ENCODE results near the gene PPM1F. TPM values are rescaled to one million over a fixed set of nuclear protein-coding genes. Genes with fewer than 3 reads are reported as not detected.
"Not testable (repeated sequence)": the region's sequence is repeated elsewhere in the genome, so short reads cannot be mapped to it uniquely, and the experiment has no call there.

Gene PPM1F
- polyA plus RNA-seq, 3 donors, result 8.0 to 26.8 (median 23.4) TPM

DNA sequence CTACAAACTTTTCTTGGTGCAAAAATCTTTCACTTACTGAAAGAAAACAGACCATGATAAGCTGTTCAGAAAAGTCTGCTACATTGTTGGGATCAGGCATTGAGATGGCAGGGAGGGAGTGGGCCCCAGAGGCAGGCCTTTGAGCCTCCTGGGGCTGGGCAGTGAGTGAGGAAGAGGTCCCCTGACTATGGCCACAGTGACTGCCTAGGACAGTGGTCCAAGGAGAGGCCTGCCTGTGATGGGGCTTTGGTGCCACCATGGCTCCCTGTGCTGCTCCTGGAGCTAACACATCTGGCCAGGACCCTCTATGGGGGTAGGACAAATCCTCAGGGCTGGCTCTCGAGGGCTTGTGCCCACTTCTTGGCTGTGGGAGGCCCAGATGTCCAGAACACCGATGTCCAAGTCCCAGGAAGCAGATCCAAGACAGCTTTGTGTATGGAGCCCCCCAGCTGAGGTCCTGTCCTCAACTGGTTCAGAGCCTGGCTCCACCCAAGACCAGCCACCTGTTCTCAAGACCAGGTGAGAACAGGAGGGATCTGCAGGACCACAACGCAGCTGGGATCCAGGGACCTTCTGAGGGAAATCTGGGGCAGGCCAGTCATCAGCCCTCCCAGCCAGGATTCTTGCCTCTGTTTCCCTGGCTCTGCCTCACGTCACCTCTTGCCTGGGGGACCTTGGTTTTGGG, 36.9 kb downstream of the PPM1F start:
- 95 to 100% (median 98%) methylated on average over 4 of the region's 4 CpGs for WGBS, 3 donors
- H3K27ac ChIP-seq (ENCODE audit: low read depth, low read length), result no peak overlapping the region

DNA sequence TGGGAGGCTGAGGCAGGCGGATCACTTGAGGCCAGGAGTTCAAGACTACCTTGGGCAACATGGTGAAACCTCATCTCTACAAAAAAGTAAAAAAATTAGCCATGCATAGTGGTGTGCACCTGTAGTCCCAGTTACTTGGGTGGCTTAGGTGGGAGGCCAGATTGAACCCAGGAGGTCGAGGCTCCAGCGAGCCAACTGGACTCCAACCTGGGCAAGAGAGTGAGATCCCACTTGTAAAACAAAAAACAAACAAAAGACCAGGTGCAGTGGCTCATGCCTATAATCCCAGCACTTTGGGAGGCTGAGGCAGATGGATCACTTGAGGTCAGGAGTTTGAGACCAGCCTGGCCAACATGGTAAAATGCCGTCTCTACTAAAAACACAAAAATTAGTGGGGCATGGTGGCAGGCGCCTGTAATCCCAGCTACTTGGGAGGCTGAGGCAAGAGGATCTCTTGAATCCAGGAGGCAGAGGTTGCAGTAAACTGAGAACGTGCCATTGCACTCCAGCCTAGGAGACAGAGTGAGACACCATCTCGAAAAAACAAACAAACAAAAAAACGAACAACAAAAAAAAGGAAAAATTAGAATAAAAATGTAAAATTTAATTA, 38.5 kb downstream of the PPM1F start:
- not testable (repeated sequence) for H3K27ac ChIP-seq (ENCODE audit: low read depth, low read length)
- 92 to 96% (median 93%) methylated on average over 8 of the region's 8 CpGs for WGBS, 3 donors

DNA sequence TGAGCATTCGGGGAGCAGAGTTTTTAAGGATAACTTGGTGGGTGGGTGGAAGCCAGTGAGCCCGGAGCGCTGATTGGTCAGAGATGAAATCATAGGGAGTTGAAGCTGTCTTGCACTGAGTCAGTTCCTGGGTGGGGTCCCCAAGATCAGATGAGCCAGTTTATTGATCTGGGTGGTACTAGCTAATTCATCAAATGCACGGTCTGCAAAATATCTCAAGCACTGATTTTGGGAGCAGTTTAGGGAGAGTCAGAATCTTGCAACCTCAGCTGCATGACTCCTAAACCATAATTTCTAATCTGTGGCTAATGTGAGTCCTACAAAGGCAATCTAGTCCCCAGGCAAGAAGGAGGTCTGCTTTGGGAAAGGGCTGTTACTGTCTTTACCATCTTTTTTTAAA, 42.3 kb downstream of the PPM1F start:
- not testable (repeated sequence) for H3K27ac ChIP-seq (ENCODE audit: low read depth, low read length)
- WGBS, 3 donors, result 87 to 89% (median 88%) methylated on average over 4 of the region's 4 CpGs

DNA sequence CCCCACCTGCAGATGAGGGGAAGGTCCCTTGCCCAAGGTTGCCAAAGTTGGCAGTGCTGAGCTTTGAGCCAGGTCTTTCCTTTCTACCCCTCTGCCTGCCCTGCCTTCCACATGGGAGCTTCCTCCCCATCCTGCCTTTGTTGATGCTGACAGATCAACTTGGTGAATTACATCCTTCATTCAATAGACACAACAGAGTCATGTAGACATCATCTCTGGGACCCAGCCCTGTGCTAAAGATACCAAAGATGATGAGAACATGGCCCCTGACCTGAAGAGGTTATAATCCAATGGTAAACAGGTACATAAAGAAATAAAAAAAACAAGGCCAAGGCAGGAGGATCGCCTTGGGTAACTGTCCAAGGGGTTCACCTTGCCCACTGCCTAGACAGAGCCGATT, 42.8 kb downstream of the PPM1F start:
- WGBS, 3 donors, result 93 to 98% (median 98%) methylated on average over 2 of the region's 2 CpGs
- H3K27ac ChIP-seq (ENCODE audit: low read depth, low read length), result no peak overlapping the region

DNA sequence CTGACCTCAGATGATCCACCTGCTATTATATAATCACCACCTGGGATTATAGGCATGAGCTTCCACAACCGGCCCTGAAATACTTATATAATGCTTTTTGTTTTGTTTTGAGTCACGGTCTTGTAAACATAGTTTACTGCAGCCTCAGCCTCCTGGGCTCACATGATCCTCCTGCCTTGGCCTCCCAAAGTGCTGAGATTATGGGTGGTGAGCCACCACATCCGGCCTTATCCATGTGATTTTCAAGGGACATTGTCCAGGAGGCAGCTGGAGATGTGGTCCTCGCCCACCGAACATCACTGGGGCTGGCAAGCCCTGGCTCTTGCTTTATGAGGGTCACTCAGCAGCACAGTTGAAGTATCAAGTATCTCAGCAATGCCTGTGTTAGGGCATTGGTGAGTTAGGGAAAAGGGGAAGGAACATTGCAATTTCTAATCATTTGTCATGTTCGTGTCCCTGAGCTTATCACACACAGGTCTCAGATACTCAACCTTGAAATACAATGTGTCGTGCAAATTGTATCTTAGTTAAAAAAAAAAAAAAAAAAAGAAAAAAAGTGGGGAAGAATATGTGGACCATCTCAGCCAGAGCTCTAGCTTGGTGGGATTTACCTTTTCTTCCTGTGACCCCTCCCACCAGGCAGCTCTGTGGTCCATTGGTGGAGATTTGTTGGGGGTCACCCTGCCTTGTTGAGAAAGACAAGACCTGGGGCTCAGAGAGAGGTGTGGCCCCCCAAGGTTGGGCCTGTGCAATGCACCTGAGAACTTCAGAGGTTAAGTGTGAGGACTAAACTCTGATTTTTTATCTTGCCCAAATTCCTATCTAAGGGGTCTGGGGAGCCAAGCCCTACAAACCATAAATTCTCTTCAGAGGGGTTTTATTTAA, 44.8 kb downstream of the PPM1F start:
- 82 to 91% (median 84%) methylated on average over 7 of the region's 7 CpGs for WGBS, 3 donors
- H3K27ac ChIP-seq (ENCODE audit: low read depth, low read length), result no peak overlapping the region

DNA sequence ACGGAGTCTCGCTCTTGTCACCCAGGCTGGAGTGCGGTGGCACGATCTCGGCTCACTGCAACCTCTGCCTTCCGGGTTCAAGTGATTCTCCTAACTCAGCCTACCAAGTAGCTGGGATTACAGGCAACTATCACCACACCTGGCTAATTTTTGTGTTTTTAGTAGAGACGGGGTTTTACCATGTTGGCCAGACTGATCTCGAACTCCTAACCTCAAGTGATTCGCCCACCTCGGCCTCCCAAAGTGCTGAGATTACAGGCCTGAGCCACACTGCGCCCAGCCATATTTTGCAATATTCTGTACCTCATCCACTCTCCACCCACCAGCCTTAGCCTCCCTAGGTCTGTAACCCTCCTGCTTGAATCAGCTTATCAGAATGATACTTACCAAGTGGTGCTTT, 47.4 kb downstream of the PPM1F start:
- H3K27ac ChIP-seq (ENCODE audit: low read depth, low read length), result not testable (repeated sequence)
- 95 to 98% (median 96%) methylated on average over 11 of the region's 11 CpGs for WGBS, 3 donors

DNA sequence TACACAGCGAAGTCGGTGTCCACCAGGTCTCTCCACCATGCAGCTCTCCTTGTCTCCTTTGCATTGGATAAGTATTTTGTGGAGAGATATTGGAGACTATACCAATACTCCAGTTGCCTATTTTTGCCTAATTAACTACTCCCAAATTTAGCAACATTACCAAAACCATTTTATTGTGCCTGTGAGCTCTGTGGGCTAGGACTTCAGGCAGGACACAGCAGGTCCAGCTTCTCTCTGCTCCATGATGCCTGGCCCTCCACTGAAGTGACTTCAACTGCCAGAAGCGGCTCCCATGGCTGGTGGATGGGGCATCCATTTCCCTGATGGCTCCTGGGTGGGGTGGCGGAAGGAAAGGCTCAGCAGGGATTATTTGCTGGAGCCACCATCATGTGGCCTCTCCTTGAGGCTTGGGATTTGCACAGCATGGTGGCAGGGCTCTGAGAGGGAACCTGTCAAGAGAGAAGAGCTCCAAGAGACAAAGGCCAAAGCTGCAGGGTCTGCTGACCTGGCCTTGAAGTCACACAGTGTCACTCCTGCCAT, 48.3 kb downstream of the PPM1F start:
- 94 to 100% (median 99%) methylated on average over 4 of the region's 4 CpGs for WGBS, 3 donors
- no peak overlapping the region for H3K27ac ChIP-seq (ENCODE audit: low read depth, low read length)

DNA sequence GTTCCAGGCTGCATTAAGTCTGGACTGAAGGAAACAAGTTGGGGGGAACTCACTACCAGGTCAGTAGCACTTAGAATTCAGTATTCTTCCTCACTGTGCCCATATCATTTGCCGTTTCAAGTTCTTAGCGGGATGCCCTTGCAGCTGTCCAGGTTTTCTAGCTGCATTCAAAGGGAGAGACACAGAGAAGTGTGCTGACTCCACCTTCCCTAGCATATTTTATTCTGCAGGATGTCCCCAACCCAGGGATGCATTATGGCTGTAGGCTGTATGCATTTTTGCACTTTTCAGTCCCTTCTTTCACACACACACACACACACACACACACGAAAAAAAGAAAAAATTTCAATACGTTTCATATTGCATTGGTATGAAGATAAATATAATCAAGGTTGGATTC, 49.4 kb downstream of the PPM1F start:
- H3K27ac ChIP-seq (ENCODE audit: low read depth, low read length), result no peak overlapping the region
- 88 to 93% (median 90%) methylated on average over 4 of the region's 4 CpGs for WGBS, 3 donors

DNA sequence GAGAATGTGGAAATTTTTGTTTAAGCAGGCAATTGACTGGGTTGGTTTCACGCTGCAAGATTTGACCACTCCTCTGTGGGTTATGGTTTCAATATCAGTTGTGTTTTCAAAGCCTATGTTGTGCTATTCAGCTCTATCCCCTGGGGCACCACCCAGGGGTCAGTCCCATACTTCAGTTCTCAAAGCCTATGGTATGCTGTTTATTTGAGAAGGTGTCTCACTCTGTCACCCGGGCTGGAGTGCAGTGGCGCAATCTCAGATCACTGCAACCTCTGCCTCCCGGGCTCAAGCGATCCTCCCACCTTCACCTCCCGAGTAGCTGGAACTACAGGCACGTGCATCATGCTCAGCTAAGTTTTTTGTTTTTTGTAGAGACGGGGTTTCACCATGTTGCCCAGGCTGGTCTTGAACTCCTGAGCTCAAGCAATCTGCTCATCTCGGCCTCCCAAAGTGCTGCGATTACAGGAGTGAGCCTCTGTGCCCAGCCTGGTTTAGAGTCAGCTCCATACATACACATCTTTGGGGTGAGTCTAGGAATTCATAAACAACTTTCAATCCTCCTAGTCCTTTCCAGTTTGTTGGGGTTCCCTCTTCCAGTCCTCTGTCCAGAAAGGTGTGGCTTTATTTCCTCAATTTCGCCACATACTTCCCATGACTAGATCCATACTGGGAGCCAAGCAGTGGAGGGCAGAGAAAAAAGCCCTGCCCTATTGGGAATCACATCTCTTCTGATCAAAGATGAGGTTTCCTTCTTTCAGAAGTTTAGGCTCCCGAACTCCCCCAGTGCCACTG, 50.2 kb downstream of the PPM1F start:
- H3K27ac ChIP-seq (ENCODE audit: low read depth, low read length), result no peak overlapping the region
- WGBS, 3 donors, result 83 to 89% (median 85%) methylated on average over 12 of the region's 12 CpGs

DNA sequence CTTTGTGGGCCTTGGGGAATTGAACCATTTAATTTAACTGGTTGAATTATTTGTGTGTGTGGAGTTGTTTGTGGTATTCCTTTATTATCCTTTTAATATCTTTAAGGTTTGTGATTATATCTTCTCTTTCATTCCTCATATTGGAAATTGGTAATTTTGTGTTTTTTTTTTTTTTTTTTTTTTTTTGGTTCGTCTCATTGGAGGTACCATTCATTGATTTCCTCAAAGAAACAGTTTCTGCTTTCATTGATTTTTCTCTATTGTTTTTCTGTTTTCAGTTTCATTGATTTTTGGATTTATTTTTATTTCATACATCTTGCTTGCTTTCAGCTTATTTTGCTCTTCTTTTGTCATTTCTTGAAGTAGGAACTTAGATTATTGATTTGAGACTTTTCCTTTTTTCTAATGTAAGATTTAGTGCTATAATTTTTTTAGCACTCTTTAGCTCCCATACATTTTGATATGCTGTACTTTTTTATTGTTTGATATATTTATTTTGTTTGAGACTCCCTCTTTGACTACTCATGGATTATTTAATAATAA, 54.2 kb downstream of the PPM1F start:
- 56 to 78% (median 59%) methylated on average over 1 of the region's 1 CpG for WGBS, 3 donors

DNA sequence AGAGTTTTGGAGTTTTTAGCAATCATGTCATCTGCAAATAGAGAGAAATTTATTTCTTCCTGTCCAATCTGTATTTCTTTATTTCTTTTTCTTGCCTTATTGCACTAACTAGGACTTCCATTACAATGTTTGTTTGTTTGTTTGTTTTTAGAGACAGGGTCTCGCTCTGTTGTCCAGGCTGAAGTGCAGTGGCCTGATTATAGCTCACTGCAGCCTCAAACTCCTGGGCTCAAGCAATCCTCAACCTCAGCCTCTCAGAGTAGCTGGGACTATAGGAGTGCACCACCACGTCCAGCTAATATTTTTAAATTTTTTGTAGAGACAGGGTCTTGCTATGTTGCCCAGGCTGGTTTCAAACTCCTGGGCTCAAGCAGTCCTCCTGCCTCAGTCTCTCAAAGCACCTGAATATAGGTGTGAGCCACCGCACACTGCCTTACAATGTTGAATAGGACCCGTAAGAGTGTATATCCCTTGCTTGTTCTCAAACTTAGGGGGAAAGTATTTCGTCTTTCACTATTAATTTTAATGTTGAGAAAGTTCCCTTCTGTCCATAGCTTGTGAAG, 55.6 kb downstream of the PPM1F start:
- no peak overlapping the region for H3K27ac ChIP-seq (ENCODE audit: low read depth, low read length)
- 92 to 96% (median 95%) methylated on average over 5 of the region's 5 CpGs for WGBS, 3 donors

More for the DNA sequence above, 54.2 kb downstream of the PPM1F start:
- no peak overlapping the region for H3K27ac ChIP-seq (ENCODE audit: low read depth, low read length)

DNA sequence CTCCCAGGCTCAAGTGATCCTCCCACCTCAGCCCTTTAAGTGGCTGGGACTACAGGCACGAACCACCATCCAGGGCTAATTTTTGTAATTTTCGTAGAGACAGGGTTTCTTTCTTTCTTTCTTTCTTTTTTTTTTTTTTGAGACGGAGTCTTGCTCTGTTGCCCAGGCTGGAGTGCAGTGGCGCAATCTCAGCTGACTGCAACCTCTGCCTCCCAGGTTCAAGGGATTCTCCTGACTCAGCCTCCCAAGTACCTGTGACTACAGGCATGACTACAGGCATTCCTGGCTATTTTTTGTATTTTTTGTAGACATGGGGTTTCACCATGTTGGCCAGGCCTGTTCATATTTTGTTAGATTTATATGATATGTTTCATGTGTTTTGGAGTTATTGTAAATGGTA, 56.4 kb downstream of the PPM1F start:
- not testable (repeated sequence) for H3K27ac ChIP-seq (ENCODE audit: low read depth, low read length)
- 87 to 89% (median 88%) methylated on average over 4 of the region's 4 CpGs for WGBS, 3 donors

DNA sequence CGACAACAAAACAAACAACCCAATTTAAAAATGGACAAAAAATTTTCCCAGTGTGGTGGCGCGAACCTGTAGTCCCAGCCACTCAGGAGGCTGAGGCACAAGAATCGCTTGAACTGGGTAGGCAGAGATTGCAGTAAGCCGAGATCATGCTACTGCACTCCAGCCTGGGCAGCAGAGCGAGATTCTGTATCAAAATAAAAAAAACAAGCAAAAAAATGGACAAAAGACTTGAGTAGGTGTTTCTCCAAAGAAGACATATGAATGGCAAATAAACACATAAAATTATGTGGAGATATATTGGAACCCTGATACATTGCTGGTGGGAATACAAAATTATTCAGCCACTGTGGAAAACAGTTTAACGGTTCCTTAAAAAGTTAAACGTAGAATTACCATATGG, 57.8 kb downstream of the PPM1F start:
- no peak overlapping the region for H3K27ac ChIP-seq (ENCODE audit: low read depth, low read length)
- 87 to 94% (median 93%) methylated on average over 8 of the region's 8 CpGs for WGBS, 3 donors

DNA sequence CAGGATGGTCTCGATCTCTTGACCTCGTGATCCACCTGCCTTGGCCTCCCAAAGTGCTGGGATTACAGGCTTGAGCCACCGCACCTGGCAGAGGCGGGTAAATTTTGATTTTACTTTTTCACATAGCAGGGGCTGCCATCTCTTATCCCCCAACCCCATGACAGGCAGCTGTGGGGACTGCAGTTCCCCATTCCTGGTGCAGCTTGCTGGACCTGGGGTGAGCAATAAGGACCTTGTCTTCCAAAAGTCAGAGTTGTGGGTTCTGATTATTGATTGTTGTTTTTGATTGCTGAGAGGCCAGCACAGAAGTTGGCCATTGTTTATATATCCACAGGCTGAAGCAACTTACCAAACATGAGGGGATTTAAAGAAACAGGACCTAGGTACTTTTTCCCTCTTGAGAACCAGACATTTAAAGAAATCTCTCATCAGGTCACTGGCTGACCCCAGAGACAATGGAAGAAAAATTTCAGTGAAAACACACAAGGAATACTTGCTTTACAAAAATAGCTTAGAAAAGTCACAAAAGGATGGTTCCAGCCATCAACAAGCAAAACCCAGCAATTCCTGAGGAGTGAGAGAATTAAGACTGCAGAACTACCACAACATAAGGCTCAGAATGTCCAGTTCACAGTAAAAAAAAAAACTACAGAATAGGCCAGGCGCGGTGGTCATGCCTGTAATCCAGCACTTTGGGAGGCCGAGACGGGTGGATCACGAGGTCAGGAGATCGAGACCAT, 63.2 kb downstream of the PPM1F start:
- 93 to 97% (median 95%) methylated on average over 10 of the region's 10 CpGs for WGBS, 3 donors
- no peak overlapping the region for H3K27ac ChIP-seq (ENCODE audit: low read depth, low read length)

DNA sequence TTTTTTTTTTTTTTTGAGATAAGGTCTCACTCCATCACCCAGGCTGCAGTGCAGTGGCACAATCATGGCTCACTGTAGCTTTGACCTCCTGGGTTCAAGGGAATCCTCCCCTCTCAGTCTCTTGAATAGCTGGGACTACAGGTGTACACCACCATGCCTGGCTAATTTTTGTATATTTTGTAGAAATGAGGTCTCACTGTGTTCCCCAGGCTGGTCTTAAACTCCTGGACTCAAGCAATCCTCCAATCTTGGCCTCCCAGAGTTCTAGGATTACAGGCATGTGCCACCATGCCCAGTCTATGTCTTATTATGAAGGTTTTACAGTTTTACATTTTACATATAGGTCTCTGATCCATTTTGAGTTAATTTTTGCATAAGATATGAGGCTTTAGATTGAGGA, 64.8 kb downstream of the PPM1F start:
- H3K27ac ChIP-seq (ENCODE audit: low read depth, low read length), result no peak overlapping the region

DNA sequence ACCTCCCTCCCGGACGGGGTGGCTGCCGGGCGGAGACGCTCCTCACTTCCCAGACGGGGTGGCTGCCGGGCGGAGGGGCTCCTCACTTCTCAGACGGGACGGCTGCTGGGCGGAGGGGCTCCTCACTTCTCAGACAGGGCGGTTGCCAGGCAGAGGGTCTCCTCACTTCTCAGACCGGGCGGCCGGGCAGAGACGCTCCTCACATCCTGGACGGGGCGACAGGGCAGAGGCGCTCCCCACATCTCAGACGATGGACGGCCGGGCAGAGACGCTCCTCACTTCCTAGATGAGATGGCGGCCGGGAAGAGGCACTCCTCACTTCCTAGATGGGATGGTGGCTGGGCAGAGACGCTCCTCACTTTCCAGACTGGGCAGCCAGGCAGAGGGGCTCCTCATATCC, 68.7 kb downstream of the PPM1F start:
- H3K27ac ChIP-seq (ENCODE audit: low read depth, low read length), result not testable (repeated sequence)
- 91 to 100% (median 99%) methylated on average over 15 to 20 of the region's 26 CpGs for WGBS, 3 donors

DNA sequence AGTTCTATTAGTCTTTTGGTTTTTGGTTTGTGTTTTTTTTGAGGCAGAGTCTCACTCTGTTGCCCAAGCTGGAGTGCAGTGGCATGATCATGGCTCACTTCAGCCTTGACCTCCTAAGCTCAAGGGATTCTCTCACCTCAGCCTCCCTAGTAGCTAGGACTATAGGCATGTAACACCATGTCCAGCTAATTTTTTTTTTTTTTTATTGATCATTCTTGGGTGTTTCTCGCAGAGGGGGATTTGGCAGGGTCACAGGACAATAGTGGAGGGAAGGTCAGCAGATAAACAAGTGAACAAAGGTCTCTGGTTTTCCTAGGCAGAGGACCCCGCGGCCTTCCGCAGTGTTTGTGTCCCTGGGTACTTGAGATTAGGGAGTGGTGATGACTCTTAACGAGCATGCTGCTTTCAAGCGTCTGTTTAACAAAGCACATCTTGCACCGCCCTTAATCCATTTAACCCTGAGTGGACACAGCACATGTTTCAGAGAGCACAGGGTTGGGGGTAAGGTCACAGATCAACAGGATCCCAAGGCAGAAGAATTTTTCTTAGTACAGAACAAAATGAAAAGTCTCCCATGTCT, 69.8 kb downstream of the PPM1F start:
- 20 to 88% (median 83%) methylated on average over 1 of the region's 7 CpGs for WGBS, 3 donors
- not testable (repeated sequence) for H3K27ac ChIP-seq (ENCODE audit: low read depth, low read length)

All from adipose tissue (tissue), 3 donors.